ENCODE data around the gene IVD.

The IVD gene

GRCh38 chr15:40379374-40379773 lies 26.2 kb upstream of the IVD start:
- no peak for DNase-seq

- no peak for DNase-seq
Measured at GRCh38 chr15:40379853-40380252, 25.7 kb upstream of the IVD start.

GRCh38 chr15:40380636-40381035 lies 25.0 kb upstream of the IVD start:
- no peak for DNase-seq

GRCh38 chr15:40381818-40382529 lies 23.6 kb upstream of the IVD start:
- DNase-seq: no peak

DNA sequence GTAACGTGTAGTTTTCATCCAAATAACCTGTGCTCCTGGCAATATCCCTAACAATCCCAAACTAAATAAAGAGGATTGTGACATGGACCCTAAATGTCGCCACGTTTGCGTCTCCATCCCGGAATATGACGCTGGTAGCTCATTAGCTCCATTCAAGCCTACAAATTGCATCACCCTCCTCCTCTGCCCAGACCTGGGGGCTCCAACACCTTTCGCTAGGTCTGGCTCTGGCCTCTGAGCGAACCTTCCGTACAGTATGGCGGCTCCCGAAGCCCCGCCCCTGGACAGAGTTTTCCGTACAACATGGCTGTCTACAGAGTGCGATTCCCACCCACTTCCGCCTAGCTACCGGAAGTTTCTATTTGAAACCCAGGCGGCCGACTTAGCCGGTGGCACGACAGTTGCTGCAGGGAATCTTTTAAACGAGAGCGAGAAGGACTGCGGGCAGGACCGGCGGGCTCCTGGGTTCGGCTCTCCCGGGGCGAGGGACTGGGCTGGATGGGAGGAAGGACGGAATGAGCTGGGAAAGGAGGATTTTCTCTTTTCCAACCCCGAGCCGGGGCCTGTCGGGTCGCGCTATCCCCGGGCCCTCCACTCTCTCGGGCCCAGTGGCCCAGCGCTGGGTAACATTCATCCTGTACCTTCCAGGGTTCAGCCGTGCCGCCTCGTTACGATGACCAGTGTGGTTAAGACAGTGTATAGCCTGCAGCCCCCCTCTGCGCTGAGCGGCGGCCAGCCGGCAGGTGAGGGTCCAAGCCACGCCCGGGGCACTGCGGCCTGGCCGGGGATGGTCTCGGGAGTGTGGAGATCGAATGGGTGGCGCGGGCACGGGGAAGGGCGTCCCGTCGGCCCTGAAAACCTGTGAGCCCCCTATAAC lies 22.8 kb upstream of the IVD start, which contains the start of gene KNSTRN:
Gene KNSTRN (plus strand): TSS at position 142 of the 877 bp plus-strand sequence. CDS start 115 bp downstream, at position 257.
- DNase-seq: peak; percentile 98

GRCh38 chr15:40386480-40386879 lies 19.1 kb upstream of the IVD start:
- no peak for DNase-seq

DNA sequence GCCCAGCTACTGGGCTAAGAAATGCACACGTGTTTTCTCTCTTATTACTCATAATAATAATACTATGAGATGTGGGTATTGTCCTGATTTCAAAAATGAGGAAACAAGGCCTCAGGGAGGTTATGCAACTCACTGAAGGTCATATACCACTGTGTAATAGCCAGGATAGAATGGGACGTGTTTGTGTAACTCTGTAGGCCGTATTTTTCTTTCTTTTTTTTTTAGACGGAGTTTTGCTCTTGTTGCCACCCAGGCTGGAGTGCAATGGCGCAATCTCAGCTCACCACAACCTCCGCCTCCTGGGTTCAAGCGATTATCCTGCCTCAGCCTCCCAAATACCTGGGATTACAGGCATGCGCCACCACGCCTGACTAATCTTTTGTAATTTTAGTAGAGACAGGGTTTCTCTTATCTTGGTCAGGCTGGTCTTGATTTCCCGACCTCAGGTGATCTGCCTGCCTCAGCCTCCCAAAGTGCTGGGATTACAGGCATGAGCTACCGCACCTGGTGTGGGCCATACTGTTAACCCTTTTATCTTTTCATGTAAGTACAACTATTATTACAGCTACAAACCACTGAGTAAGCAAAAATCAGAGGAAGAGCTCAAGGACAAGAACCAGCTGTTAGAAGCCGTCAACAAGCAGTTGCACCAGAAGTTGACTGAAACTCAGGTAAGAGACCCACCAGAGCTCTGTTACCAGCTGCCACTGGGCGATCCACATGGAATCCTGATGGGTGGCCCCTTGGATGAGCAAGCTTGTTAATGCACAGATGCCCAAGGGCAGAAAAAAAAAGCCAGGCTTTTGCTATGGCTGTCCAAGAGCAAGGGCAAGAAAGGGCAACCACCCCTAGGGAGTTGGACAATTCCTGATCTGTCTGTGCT lies 16.4 kb upstream of the IVD start:
- no peak for DNase-seq

DNA sequence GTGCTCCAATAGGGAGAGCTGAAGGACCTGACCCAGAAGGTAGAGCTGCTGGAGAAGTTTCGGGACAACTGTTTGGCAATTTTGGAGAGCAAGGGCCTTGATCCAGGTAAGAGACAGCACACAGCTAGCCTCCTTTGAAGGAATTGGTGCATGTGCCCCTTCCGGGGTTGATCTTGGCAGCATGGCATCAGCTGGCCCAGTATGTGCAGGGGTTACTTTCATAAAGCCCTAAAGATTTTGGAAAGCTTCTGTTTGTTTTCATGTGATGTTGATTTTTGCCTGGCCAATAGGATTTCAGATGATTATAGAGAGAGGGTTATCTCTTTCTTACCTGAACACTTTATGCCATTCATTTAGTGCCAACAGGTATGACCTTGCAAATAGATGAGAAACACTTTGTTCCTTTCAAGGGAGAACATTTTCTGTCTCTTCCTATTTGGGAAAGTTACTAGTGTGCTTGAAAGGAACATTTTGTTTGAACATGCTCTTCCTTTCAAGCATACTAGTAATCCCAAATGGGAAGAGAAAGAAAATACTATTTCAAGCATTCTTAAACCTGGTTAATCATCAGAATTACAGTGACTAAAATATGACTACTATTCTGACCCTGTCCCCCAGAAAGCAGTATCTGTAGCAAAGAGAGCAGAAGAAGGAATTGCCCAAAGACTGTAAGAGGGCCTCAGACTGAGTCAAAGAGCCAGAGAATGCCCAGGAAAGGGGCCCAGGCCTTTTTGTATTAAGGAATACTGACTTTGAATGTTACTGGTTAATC lies 15.6 kb upstream of the IVD start:
- DNase-seq: no peak

DNA sequence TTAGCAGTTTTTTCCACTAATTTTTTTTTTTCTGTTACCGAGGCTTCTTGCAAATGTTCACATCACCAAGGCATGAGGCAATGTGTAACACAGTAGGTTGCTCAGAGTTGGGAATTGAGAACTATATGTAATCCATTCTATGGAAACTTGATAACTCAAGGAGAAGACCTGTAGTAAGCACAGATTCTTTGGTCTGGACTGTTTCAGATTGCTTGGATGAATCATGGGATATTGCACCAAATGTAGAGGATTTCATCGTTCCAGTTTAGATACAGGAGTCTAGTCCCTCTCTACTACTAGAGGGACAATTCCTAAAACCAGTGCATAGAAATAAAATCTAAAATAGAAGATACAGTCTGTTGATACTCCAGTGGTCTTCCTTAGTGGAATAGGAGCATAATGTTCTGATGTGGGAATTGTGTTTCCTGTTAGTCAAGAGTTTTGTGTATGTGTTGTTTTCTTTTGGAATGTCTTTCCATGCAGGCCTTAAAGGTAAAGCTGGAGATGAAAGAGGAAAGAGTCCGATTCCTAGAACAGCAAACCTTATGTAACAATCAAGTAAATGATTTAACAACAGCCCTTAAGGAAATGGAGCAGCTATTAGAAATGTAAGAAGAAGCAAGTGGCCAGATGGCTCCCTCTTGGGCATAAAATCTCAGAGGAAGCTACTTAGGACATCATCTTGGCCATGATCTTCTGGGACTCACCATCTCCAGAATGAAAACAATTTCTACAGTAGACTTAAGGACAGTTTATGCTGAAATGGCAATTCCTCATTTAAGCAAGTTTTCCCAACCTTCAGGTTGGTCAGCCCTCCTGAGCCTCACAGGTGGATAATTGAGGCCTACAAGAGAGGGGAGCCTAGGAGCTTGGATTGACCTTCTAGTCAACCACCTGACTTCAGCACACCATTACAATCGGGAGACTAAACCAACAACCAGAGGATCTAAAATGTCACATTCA lies 12.3 kb upstream of the IVD start:
- no peak for DNase-seq

- no peak for DNase-seq
Measured at GRCh38 chr15:40397688-40398412, 7.7 kb upstream of the IVD start.

- no peak for DNase-seq
Measured at GRCh38 chr15:40398413-40398873, 7.2 kb upstream of the IVD start.

- no peak for DNase-seq
Measured at GRCh38 chr15:40399370-40399769, 6.2 kb upstream of the IVD start.

- no peak for DNase-seq
Measured at GRCh38 chr15:40407330-40407990, 1.9 kb downstream of the IVD start.

DNA sequence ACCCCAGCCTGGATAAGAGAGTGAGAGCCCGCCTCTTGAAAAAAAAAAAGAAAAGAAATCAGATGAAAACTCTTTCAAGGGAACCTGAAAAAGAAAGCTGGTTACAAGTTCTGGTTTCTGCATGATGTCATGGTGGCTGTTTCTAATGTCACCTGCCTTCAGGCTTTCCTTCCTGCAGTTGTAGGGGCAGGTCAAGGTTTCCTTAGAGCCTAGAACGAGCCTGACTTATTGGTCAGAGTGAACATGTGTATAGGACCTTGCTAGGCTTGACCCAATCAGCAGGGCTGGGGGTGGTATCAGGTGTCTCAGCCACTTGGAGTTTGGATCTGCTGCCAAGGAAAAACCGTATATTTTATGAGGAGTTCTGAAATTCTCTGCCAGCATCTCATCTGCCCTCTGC lies 3.8 kb downstream of the IVD start:
- DNase-seq: no peak

GRCh38 chr15:40410476-40410875 lies 4.9 kb downstream of the IVD start:
- DNase-seq: no peak

DNA sequence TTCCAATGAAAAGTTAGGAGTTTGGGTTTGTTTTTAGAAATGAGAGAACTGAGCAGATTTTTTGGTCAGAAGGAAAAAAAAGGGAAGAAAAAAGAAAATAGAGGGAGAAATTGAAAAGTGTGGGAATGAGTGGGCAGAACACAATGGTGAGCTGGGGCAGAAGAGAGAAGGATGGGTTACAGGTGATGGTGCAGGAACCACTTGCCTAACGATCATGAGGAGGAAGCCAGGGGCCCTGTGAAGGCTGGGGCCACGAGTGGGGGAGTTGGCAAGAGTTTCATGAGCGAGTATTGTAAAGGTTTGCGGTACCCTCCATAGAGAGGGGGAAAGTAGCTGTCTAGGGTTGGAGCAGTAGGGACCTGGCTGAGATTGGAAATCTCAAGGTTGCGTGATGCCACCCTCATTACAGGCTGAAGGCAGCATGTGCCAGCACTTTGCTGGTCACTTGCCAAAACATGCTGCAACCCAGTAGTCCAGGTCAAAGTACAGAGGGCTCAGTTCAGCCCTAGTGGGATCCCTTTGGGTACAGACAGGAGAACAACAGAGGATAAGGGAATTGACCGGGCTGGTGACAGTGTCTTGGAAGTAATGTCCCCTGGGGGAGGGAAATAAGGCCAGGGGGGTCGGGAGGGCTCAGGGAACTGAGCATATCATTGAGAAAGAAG lies 6.6 kb downstream of the IVD start:
- DNase-seq: no peak

GRCh38 chr15:40413036-40413435 lies 7.4 kb downstream of the IVD start:
- no peak for DNase-seq

- DNase-seq: no peak
Measured at GRCh38 chr15:40414816-40415215, 9.2 kb downstream of the IVD start.

GRCh38 chr15:40415226-40415625 lies 9.6 kb downstream of the IVD start:
- DNase-seq: no peak
